Measurements from ENCODE around the gene BRSK2.
"Not testable (repeated sequence)": the region's sequence is repeated elsewhere in the genome, so short reads cannot be mapped to it uniquely, and the experiment has no call there.

Gene BRSK2

DNA sequence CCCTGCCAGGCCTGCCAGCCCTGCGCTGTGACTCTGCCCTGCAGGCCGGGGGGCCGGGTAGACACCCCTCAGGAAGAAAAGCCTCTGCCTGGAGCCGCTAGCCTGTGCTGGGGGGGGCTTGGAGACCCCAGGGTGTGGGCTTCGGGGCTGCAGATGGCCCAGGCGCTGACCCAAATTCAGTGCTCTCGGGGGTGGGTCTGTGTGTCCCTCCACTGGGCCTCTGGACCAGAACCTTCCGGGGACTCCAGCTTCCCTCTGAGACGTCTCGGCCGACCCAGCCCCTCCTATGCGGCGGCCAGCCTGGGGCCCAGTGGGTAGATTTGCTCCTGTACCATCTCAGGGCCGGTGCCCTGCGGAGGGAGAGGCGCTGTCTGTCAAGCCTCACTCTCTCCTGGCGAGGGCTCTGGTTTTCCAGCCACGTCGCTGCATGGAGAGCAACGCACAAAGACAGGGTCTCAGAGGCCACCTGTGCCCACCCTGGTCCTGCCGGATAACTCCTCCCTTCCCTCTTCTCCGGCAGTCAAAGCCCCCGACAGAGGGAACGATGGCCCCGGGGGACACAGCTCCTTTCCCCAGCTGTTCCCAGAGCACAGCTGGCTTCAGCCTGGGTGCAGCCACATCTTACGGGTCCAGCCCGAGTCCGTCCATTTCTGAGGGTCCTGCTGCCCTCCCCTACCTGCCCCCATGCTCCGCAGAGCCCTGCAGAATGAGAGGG lies 40.2 kb upstream of the BRSK2 start:
- Histone ChIP-seq H3K27me3 (ENCODE audit: low read depth) (no peaks in the 10 kb centered on the region), H3K36me3 (replicated peaks) (no peaks in the 10 kb centered on the region), H3K9me3 (no peaks in the 10 kb centered on the region), H3K4me3 (no peak overlapping the region), H3K4me1 (no peaks in the 10 kb centered on the region)
- no peak for DNase-seq (ENCODE audit: low spot score in 2 of 2)
- in situ Hi-C loops (cut with MboI; ENCODE audit: low sequenced_read_pairs) = no loop called here

DNA sequence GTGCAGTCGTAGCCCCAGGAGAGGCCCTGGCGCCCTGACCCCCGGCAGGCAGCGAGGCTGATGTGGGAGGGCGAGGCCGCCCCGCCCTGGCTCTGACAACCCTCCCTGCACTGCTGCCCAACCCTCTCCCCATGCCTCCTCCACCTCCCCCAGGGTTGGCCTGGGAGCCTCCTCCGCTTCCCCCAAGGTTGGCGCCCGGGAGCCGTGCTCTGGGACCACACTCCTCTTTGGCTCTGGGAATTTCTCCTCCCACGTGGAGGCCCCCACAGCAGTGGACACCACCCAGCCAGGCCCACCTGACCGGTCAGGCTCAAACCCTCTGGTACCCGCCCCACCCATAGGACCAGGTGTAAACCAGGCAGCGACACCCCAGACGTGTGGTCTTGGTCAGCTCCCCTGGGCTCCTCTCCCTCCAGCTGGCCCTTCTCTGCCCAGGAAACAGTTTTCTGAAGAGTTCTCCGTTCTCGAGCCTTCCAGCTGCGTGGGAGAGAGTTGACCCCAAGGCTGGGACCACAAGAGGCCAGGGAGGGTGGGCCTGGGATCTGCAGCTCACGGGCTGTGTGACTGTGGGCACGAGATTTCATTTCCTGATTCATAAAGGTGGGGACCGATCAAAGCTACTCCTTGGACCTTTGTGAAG lies 39.5 kb upstream of the BRSK2 start:
- in situ Hi-C loops (cut with MboI; ENCODE audit: low sequenced_read_pairs) = no loop called here
- Histone ChIP-seq H3K4me1 (no peaks in the 10 kb centered on the region), H3K36me3 (replicated peaks) (no peaks in the 10 kb centered on the region), H3K27me3 (ENCODE audit: low read depth) (no peaks in the 10 kb centered on the region), H3K9me3 (no peaks in the 10 kb centered on the region), H3K4me3 (no peak overlapping the region)
- no peak for DNase-seq (ENCODE audit: low spot score in 2 of 2)

GRCh38 chr11:1351278-1351937 lies 38.3 kb upstream of the BRSK2 start:
- Histone ChIP-seq H3K36me3 (replicated peaks) (no peaks in the 10 kb centered on the region), H3K4me1 (no peaks in the 10 kb centered on the region), H3K9me3 (no peaks in the 10 kb centered on the region), H3K27me3 (ENCODE audit: low read depth) (no peaks in the 10 kb centered on the region), H3K4me3 (no peak overlapping the region)
- peak in 1 of 2 experiments; percentile 71 for DNase-seq (ENCODE audit: low spot score in 2 of 2)
- in situ Hi-C loops (cut with MboI; ENCODE audit: low sequenced_read_pairs) = no loop called here

- Histone ChIP-seq H3K4me1 (no peaks in the 10 kb centered on the region), H3K9me3 (no peaks in the 10 kb centered on the region), H3K27me3 (ENCODE audit: low read depth) (no peaks in the 10 kb centered on the region), H3K36me3 (replicated peaks) (no peaks in the 10 kb centered on the region), H3K4me3 (no peak overlapping the region)
- in situ Hi-C loops (cut with MboI; ENCODE audit: low sequenced_read_pairs) = no loop called here
- DNase-seq (ENCODE audit: low spot score in 2 of 2) = peak in 1 of 2 experiments; percentile 56
These were observed 36.9 kb upstream of the BRSK2 start for GRCh38 chr11:1352696-1353382.

- H3K4me3 ChIP-seq = no peak overlapping the region
- no peaks in the 10 kb centered on the region for H3K36me3 ChIP-seq (replicated peaks)
- in situ Hi-C loops (cut with MboI; ENCODE audit: low sequenced_read_pairs) = no loop called here
- DNase-seq (ENCODE audit: low spot score in 2 of 2) = no peak
- H3K27me3 ChIP-seq (ENCODE audit: low read depth) = no peaks in the 10 kb centered on the region
- no peaks in the 10 kb centered on the region for H3K4me1 ChIP-seq
- no peaks in the 10 kb centered on the region for H3K9me3 ChIP-seq
These were observed 36.2 kb upstream of the BRSK2 start for GRCh38 chr11:1353383-1354124.

DNA sequence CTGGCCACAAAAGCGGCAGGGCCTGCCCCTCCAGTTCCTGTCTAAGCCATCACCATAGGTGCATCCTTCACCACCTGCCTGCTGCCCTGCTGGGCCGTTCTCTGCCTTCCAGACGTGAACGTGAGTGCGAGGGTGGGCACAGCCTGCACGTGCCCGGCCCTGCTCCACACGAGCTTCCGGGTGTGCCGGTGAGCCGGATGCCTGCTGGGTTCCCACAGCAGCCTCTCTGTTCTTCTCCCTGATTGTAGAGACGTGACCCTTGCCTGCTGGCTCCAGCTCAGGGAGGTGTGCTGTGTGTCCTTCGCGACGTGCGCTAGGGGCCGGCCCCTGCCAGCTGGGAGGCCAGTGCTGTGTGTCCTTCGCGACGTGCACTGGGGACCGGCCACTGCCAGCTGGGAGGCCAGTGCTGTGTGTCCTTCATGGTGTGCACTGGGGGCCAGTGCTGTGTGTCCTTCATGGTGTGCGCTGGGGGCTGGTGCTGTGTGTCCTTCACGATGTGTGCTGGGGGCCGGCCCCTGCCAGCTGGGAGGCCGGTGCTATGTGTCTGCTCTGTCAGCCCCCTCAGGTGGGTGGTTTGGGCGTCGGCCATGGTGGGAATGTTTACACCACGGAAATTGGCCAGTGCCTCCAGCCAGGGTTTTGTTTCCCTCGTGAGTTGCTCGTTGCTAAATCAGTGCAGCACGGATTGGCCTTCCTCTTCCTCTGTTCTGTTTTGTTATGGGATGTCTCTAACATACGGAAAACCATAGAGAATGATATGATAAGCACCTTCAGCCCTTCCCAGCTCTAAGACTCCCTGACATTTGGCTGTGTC lies 35.4 kb upstream of the BRSK2 start:
- in situ Hi-C loops (cut with MboI; ENCODE audit: low sequenced_read_pairs) = no loop called here
- Histone ChIP-seq H3K4me1 (no peaks in the 10 kb centered on the region), H3K36me3 (replicated peaks) (no peaks in the 10 kb centered on the region), H3K9me3 (no peaks in the 10 kb centered on the region), H3K27me3 (ENCODE audit: low read depth) (no peaks in the 10 kb centered on the region), H3K4me3 (no peak overlapping the region)
- DNase-seq (ENCODE audit: low spot score in 2 of 2) = no peak

DNA sequence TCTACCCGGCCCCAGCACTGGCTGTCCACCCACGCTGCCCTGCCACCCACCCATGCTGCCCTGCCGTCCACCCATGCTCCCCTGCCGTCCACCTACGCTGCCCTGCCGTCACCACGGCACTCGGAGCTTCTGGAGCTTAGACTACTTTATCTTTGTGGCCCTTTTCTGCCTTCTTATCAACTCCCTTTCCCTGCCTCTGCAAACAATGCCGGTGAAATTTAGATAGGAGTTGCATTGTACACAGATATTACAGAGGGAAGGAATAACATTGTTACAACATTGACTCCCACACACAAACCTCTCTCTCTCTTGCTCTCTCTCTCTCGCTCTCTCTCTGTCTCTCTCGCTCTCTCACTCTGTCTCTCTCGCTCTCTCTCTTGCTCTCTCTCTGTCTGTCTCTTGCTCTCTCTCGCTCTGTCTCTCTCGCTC lies 33.7 kb upstream of the BRSK2 start:
- Histone ChIP-seq H3K4me3 (no peak overlapping the region), H3K27me3 (ENCODE audit: low read depth) (no peaks in the 10 kb centered on the region), H3K36me3 (replicated peaks) (no peaks in the 10 kb centered on the region), H3K9me3 (no peaks in the 10 kb centered on the region), H3K4me1 (no peaks in the 10 kb centered on the region)
- in situ Hi-C loops (cut with MboI; ENCODE audit: low sequenced_read_pairs) = no loop called here
- DNase-seq (ENCODE audit: low spot score in 2 of 2) = no peak

- no peaks in the 10 kb centered on the region for H3K9me3 ChIP-seq
- DNase-seq (ENCODE audit: low spot score in 2 of 2) = no peak
- no peaks in the 10 kb centered on the region for H3K36me3 ChIP-seq (replicated peaks)
- H3K27me3 ChIP-seq (ENCODE audit: low read depth) = no peaks in the 10 kb centered on the region
- H3K4me3 ChIP-seq = no peak overlapping the region
- no peaks in the 10 kb centered on the region for H3K4me1 ChIP-seq
- in situ Hi-C loops (cut with MboI; ENCODE audit: low sequenced_read_pairs) = no loop called here
These were observed 33.2 kb upstream of the BRSK2 start for GRCh38 chr11:1356478-1356960.

GRCh38 chr11:1358286-1358685 lies 31.4 kb upstream of the BRSK2 start:
- Histone ChIP-seq H3K4me1 (no peaks in the 10 kb centered on the region), H3K9me3 (no peaks in the 10 kb centered on the region; the same call in 1 of the 2 replicates), H3K36me3 (replicated peaks) (no peaks in the 10 kb centered on the region), H3K4me3 (no peak overlapping the region), H3K27me3 (ENCODE audit: low read depth) (no peaks in the 10 kb centered on the region)
- DNase-seq (ENCODE audit: low spot score in 2 of 2) = no peak
- in situ Hi-C loops (cut with MboI; ENCODE audit: low sequenced_read_pairs) = no loop called here

GRCh38 chr11:1358931-1359330 lies 30.8 kb upstream of the BRSK2 start:
- in situ Hi-C loops (cut with MboI; ENCODE audit: low sequenced_read_pairs); H3K4me3 ChIP-seq; H3K9me3 ChIP-seq; H3K4me1 ChIP-seq; H3K36me3 ChIP-seq (replicated peaks); DNase-seq (ENCODE audit: low spot score in 2 of 2); H3K27me3 ChIP-seq (ENCODE audit: low read depth): not testable (repeated sequence)

- Histone ChIP-seq H3K27me3 (ENCODE audit: low read depth) (no peaks in the 10 kb centered on the region), H3K36me3 (replicated peaks) (no peaks in the 10 kb centered on the region), H3K9me3 (no peaks in the 10 kb centered on the region; the same call in none of the 2 replicates), H3K4me3 (no peak overlapping the region), H3K4me1 (no peaks in the 10 kb centered on the region)
- in situ Hi-C loops (cut with MboI; ENCODE audit: low sequenced_read_pairs) = no loop called here
- no peak for DNase-seq (ENCODE audit: low spot score in 2 of 2)
These were observed 30.2 kb upstream of the BRSK2 start for GRCh38 chr11:1359556-1359955.

- H3K27me3 ChIP-seq (ENCODE audit: low read depth) = no peaks in the 10 kb centered on the region
These were observed 29.4 kb upstream of the BRSK2 start for GRCh38 chr11:1360181-1360834.

More at GRCh38 chr11:1360181-1360834, 29.4 kb upstream of the BRSK2 start:
- in situ Hi-C loops (cut with MboI; ENCODE audit: low sequenced_read_pairs) = no loop called here
- no peak overlapping the region for H3K4me3 ChIP-seq
- no peaks in the 10 kb centered on the region for H3K4me1 ChIP-seq
- DNase-seq (ENCODE audit: low spot score in 2 of 2) = no peak
- no peaks in the 10 kb centered on the region for H3K36me3 ChIP-seq (replicated peaks)
- H3K9me3 ChIP-seq = no peaks in the 10 kb centered on the region; the same call in none of the 2 replicates
